Activated naive CD8-positive, alpha-beta T cell treated with anti-CD3 and anti-CD28 coated beads, Interleukin-2, amount 50 U/mL, for 16 hours (primary cell): ENCODE measurements around the gene PTPRD.

ENCODE experiments used
- DNase-seq: peaks from one replicate; pipeline ENCODE4 v3.0.0-alpha.2; 2020; ENCODE audit warnings: low read depth, low spot score

Gene PTPRD

DNA sequence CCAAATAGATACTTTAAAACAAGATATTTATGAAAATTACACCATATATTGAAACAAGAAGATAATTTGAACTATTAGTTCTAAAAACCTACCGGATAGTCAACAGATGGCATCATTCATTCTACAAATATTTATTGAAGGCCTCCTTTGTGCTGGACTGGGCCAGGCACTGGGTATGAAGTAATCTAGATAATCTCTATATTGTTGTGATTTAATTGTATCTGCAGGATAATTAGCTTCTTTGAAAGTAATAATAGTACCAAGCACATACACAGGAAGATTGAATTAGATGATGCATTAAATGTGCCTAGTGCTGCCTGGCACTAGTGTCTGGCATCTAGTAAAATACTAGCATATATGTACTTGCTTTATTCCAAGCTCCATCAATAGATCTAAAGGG, 2078.0 kb downstream of the PTPRD start:
- no peak for DNase-seq

DNA sequence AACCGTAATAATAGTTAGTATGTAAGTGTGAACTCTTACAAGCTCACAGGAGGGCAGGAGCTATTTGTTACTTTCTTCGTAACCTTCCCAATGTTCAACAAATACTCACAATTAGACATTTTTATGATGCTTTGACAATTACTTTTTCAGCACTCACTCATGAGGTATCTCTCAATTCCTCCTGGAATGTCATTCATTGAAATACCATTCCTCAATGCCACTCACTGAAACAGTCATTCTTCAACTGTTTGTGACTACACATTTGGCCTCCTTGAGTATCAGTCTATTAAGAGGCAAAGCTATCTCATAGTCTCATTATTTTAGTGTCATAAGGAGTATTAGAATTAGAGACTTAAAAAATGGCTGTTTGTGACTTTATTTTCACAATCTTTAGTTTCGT, 2079.1 kb downstream of the PTPRD start:
- DNase-seq = no peak

DNA sequence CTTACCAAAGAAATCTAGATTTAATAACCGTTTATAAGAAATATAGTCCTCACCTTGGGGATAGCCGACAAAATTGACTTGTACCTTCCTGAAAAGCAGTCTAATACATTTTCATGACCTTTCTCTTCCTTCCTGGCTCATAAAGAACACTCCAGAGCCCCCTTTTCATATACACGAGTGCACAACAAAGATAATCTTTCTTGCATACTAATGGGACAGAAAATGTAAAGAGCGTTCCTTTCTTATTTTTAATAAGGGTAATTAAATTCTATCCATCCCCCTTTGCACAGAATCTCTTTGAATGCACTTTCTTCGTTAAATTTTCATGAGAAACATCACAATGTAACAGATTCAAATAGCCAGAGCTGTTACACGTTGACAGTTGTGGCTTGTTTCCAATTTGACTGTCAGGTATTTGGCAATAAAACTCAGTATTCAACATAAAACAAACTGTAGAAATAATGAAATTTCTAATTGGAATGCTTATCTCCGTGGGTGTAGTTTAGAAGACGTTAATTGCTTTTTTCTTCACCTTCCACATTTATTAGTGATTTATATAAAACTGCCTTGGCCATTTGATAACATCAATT, 2080.9 kb downstream of the PTPRD start:
- no peak for DNase-seq

DNA sequence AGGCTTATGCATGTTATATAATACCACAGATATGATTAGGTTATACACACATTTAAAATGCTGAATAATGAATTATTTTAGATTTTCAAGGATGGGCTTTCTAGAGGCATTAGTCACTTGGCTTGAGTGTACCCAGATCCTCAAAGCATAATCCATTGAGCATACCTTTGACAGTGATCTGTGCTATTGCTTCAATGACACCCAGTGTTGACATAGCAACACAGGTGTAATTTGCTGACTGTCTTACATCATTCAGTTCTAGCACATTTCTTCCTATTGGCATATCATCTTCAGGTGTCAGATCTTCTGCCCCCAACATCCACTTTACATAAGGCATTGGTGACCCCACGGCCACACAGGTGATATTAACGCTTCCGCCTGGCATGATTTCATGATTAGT, 2091.7 kb downstream of the PTPRD start:
- no peak for DNase-seq

DNA sequence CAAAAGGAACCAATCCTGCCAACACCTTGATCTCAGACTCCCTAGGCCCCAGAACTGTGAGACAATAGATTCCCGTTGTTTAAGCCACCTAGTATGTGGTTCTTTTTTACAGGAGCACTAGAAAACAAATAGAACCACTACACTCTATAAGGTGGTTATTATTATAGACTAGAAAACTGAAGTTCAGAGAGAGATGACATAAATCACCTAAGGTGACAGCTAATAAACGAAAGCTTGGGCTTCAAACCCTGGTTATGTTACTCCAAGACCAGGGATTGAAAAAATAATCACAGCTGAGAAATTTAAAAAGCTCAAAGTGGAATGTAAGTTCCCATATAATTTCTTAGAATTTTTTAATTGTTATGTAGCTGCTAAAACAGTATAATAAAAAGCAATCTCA, 2097.1 kb downstream of the PTPRD start:
- no peak for DNase-seq

GRCh38 chr9:8514760-8515159, 2098.0 kb downstream of the PTPRD start:
- no peak for DNase-seq

DNA sequence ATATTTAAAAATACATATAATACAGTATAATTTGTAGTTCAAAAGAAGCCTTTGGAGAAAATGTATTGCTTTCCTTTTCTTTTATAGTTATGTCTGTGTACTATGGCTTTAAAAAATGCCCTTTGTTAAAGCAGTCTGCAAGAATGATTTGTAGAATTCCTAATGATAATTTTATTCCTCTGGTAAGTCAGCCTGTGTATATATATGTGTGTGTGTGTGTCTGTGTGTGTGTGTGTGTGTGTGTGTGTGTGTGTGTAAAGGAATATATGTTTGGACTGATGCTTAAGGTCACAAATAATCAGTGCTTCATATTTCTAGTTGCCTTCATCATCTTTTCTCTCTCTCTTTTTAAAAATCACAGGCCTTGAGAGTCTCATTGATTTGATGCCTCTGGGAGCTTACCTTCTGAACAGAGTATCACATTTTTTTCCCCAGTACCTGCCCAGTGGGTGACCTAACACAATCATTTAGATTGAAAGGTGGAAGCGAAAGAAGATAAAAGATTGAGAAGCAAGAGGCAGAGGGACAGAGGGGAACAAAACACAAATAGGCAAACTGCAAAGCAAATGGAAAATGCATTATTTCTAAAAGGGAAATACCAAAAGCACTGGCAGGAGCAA, 2104.0 kb downstream of the PTPRD start:
- no peak for DNase-seq

- no peak for DNase-seq
These were observed 2118.2 kb downstream of the PTPRD start for GRCh38 chr9:8494571-8494970.

DNA sequence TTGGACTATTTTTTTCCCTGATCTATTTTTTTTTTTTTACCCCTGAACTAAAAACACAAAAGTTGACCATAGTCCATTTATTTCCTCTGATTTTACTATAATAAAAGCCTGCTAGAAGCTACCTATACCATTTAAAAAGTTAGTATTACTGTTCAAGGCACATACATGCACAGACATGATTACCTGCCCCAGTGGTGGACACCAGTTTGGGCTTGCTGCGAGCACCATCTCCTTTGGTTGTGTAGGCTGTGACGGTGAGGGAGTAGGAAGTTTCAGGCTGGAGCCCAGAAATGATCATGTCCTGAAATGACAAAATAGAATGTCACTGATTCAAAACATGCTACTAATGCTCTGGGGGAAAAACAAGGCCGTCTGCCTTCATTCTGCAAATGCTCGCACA, 2120.1 kb downstream of the PTPRD start:
- DNase-seq = no peak

DNA sequence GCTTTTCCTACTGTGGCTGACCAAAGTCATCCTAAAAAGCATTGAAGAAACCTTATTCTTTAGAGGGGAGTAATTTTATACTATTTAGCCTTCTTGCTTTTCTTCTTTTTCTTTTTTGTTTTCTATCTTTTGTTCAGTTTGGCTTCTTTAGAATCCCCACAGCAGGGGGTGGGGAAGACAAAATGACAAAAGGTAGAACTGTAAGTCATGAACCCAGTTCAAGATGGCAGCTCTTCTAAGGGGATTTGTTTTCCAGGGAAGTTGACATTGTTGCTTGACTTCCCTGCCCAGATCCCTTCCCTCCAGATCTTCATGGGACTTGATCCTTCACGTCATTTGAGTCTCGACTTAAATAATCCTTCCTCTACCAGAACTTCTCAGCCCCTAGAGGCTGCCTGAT, 2120.8 kb downstream of the PTPRD start:
- DNase-seq = no peak

DNA sequence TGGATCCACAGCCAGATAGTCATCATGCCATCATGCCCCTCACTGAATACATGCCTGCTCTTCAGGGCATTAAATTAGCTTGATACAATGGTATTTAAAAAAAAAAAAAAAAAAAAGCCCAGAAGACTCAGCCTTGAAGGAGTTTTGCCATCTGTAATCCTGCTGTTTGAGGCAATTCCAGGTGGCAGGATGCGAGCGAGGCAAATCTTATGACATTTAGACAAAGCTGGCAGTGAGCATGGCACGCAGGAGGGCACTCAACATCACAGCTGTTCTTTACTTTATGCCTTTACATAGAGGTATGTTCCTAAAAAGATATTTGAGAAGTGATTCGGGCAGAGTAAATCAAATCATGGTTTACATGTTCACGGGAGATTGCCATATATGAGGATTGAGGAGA, 2121.2 kb downstream of the PTPRD start:
- DNase-seq = no peak

DNA sequence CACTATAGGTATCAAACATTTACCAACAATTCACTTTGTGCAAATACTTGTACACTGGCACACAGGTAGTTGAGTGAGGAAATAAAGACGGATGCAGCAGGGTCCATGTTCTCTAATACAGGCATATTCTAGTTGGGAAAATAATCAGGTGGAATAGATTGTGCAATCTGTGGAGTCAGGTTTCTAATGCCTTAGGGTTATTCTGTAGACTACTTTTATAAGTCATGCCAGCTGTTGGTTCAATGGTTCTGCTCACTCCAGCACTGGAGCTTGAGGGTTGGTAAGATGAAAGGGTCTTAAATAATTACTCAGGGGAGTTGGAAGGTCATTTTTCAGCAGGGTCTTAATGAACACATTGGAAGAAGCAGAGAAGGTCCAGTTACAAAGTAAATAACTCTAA, 2123.0 kb downstream of the PTPRD start:
- DNase-seq = no peak

DNA sequence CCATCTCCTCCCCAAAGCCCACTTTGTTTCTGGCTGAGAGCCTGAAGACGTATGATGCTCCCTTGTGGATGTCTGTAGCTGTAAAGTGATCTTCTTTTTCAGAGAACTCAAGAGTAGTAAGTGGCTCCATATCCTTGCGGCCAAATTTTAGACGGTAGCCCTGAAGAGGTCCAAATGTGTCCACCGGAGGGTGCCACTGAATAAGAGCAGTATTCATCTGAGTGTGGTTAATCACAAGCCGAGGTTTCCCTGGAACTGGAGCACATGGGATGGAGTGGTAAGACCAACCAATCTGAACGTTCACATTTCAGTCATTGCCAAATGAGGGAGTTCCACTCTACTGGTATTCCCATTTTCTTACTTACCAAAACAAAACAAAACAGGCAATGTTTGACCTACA, 2126.7 kb downstream of the PTPRD start:
- DNase-seq = no peak

GRCh38 chr9:8484597-8485191, 2128.1 kb downstream of the PTPRD start:
- no peak for DNase-seq

DNA sequence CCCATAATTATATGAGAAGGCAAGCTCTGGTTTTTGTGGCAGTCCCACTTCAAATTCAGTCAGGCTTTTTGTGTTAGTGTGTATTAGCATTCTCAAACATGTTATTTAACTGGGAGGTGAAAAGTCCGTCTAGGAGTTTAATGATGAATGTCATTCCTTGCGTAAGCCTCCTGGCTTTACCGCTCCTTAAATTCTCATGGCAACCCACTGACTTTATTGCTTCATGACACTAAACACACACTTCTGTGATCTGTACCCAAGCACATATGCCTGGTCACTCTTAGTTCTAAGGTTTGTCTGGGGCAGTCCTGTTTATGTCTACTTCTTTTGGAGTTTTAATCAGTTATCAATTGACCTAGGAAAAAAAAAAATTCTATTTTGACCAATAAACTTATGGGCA, 2135.4 kb downstream of the PTPRD start:
- DNase-seq = no peak

DNA sequence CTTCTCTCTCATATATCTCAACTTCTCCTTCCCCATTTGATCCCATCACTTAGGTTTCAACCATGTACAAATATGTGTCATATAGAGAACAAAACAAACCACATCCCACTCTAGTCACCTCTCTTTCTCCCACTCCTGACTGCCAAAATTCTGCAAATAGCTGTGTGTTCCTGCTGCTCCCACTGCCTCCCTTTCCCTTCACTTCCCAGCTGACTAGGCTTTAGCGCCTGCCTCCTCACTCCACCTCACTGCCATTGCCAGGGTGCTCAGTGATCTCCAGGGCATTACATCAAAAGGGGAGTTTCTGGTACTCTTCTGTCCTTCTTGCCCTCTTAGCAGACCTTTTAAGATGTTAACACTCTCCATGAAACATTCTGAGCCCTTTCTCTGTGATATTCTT, 2137.9 kb downstream of the PTPRD start:
- DNase-seq = no peak

- DNase-seq = no peak
These were observed 2139.4 kb downstream of the PTPRD start for GRCh38 chr9:8473244-8474020.

DNA sequence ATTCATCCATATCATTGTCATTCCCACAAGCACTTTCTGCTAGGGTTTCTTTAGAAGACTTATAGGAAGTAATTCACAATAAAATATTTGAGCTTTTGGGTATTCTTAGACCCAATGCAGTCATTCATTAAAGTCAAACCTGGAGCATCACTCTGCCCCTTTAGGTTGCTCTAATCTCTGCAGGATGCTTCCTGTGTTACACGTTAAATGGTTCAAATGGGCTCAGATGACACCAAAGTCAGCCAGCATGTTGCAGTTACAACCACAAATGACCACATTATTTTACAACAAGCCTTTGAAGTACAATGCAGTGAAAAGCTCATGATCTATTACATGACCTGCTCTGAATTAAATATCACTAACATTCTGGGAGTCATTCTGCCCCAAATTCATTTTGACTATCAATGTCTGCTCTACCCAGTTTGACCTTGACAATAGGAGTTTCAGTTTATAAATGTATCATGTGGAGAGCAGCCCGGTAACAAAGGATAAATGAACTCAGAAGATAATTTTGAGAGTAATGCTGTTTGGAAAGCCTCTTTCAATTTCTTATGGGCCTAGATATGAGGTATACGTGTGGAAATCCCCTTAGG, 2144.7 kb downstream of the PTPRD start:
- DNase-seq = no peak

GRCh38 chr9:8457816-8458215, 2155.0 kb downstream of the PTPRD start:
- no peak for DNase-seq

DNA sequence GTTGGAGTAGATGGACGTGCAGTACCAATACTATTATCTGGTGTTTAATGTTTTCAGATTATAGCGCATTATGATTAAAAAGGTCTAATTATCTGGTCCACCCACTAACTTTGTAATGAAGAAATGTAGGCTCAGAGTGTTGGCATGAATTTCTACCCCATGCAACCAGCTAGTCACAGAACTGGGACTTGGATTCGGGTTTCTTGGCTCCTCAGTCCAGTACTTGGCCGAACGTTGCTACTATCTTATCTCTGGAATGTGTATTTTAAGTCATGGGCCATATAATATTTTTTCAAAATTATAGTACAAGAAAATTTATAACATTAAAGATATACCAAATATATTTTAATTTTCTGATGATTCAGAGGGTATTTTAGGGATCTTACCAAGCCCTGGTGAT, 2155.7 kb downstream of the PTPRD start:
- DNase-seq = no peak

GRCh38 chr9:8456344-8456743, 2156.5 kb downstream of the PTPRD start:
- no peak for DNase-seq

DNA sequence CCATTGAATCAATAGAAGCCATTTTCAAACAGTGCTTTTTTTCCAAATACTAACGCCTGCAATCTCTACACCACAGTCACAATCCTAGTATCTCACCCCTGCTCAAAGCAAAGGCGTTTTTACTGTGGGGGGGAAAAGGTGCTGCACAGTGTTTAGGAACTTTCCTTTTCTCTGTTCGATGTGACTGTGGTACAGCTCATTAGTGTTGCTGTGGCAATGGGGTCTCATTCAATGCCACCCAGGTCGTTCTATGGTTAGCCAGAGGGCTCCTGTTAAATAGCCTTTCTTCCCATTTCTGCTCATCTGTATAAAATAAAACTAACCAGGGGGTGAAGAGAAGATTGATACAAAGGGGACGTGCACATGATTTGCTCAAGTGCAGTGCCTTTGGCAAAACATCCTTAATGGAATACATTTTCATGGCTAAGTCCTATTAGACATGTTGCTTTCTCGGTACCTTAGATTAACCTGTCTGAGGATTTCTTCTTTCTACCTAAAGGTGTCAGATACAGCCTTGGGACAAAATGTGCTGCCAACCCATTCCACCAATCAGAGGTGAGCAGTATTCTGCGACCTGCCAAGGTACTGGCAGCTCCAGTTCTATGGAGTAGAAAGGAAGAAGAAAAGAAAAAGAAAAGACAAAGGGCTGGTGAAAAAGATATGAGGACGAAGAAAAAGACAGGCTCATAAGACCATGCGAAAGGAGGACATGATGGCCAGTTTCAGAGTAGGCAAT, 2161.8 kb downstream of the PTPRD start:
- no peak for DNase-seq
